Mesendoderm (in vitro differentiated cells): ENCODE measurements around the gene SLC35A4.
"Not testable (repeated sequence)": the region's sequence is repeated elsewhere in the genome, so short reads cannot be mapped to it uniquely, and the experiment has no call there.

Experiments used
- DNase-seq: peaks from one replicate; pipeline ENCODE4 v3.0.0; 2013
- H2AK5ac ChIP-seq: 2 replicates; pipeline ENCODE4 v1.6.1; 2013; ENCODE audit warnings: low read length, inconsistent platforms
- H2BK120ac ChIP-seq: 2 replicates; pipeline ENCODE4 v1.6.1; 2013; ENCODE audit warnings: low read depth, mild to moderate bottlenecking, low read length, moderate library complexity, mixed read lengths
- H2BK15ac ChIP-seq: replicated peaks from 2 replicates; pipeline ENCODE4 v1.6.1; 2013; ENCODE audit warnings: low read depth, mild to moderate bottlenecking, moderate library complexity
- H2BK5ac ChIP-seq: 2 replicates; pipeline ENCODE4 v1.6.1; 2013; ENCODE audit warnings: low read length, inconsistent platforms
- H3K18ac ChIP-seq: 2 replicates; pipeline ENCODE4 v1.6.1; 2013; ENCODE audit warnings: mild to moderate bottlenecking, low read length, mixed read lengths
- H3K23ac ChIP-seq: one replicate; pipeline ENCODE4 v1.6.1; 2013; ENCODE audit warnings: low read length
- H3K27ac ChIP-seq: 2 replicates; pipeline ENCODE4 v1.5.1; 2013; ENCODE audit warnings: low read depth, mild to moderate bottlenecking, inconsistent platforms, low read length, moderate library complexity
- H3K27me3 ChIP-seq: 2 replicates; pipeline ENCODE4 v1.6.1; 2013; ENCODE audit warnings: low read length, control low read depth, mild to moderate bottlenecking, inconsistent platforms; ENCODE audit not compliant: insufficient read depth, poor library complexity
- H3K36me3 ChIP-seq: 2 replicates; pipeline ENCODE4 v1.6.1; 2013; ENCODE audit warnings: low read length, inconsistent platforms; ENCODE audit not compliant: control insufficient read depth, insufficient read depth
- H3K4ac ChIP-seq: one replicate; pipeline ENCODE4 v1.6.1; 2013; ENCODE audit warnings: low read depth, mild to moderate bottlenecking, low read length, moderate library complexity
- H3K4me1 ChIP-seq: 2 replicates; pipeline ENCODE4 v1.6.1; 2013; ENCODE audit warnings: low read depth, low read length, inconsistent platforms; ENCODE audit not compliant: control insufficient read depth
- H3K4me2 ChIP-seq: 2 replicates; pipeline ENCODE4 v1.6.1; 2013; ENCODE audit warnings: low read length
- H3K4me3 ChIP-seq: 2 replicates; pipeline ENCODE4 v1.5.1; 2013; ENCODE audit warnings: mild to moderate bottlenecking, low read length
- H3K56ac ChIP-seq: one replicate; pipeline ENCODE4 v1.6.1; 2013; ENCODE audit warnings: low read length
- H3K79me1 ChIP-seq: 2 replicates; pipeline ENCODE4 v1.6.1; 2013; ENCODE audit warnings: low read length, inconsistent platforms
- H3K79me2 ChIP-seq: 2 replicates; pipeline ENCODE4 v1.6.1; 2013; ENCODE audit warnings: mild to moderate bottlenecking, low read length; ENCODE audit not compliant: control insufficient read depth, insufficient read depth
- H3K9ac ChIP-seq: 2 replicates; pipeline ENCODE4 v1.6.1; 2013; ENCODE audit warnings: low read length, inconsistent platforms
- H4K5ac ChIP-seq: one replicate; pipeline ENCODE4 v1.6.1; 2013; ENCODE audit warnings: low read length
- H4K8ac ChIP-seq: one replicate; pipeline ENCODE4 v1.6.1; 2013; ENCODE audit warnings: low read depth, mild to moderate bottlenecking, control low read depth, low read length, moderate library complexity
- WGBS: extraction: QIAGEN DNeasy Blood & Tissue Kit; methylation state at CpG from one replicate; pipeline ENCODE4 v1.1.7; 2013; ENCODE audit warnings: low lambda C conversion rate, missing lambda C conversion rate; ENCODE audit not compliant: insufficient coverage; ENCODE audit errors: extremely low coverage; 5-methylcytosine and 5-hydroxymethylcytosine counted together

The SLC35A4 gene

DNA sequence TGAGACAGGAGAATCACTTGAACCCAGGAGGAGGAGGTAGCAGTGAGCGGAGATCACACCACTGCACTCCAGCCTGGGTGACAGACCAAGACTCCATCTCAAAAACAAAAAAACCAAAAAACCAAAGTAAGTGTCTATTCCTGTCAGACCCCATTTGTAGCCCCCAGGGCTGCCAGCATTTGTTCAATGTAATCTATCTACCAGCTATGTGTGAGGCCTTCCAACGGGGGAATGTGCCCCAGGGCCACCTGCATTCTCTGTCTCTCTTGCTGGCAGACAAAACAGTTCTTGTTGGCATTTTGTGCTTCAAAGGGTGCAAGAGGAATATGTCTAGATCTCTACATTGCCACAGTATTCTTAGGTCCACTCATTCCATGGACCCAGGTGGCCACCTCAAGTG lies 34.2 kb downstream of the SLC35A4 start:
- H3K18ac ChIP-seq: no peak overlapping the region
- no peak overlapping the region for H2BK5ac ChIP-seq
- H2BK120ac ChIP-seq: no peak overlapping the region
- no peak for DNase-seq
- no peak overlapping the region for H3K56ac ChIP-seq
- no peaks in the 10 kb centered on the region for H3K27me3 ChIP-seq
- no peak overlapping the region for H2AK5ac ChIP-seq
- no peak overlapping the region for H4K8ac ChIP-seq
- H3K79me2 ChIP-seq: no peaks in the 10 kb centered on the region
- H3K27ac ChIP-seq: no peak overlapping the region
- no peak overlapping the region for H3K9ac ChIP-seq
- H3K4ac ChIP-seq: no peak overlapping the region
- no peak overlapping the region for H3K4me3 ChIP-seq
- H3K79me1 ChIP-seq: no peaks in the 10 kb centered on the region
- no peak overlapping the region for H4K5ac ChIP-seq
- WGBS: no CpG with 5 or more reads among the region's 2 CpGs
- no peaks in the 10 kb centered on the region for H3K4me1 ChIP-seq
- no peak overlapping the region for H3K4me2 ChIP-seq
- H3K23ac ChIP-seq: no peak overlapping the region
- H2BK15ac ChIP-seq: no peak overlapping the region
- no peaks in the 10 kb centered on the region for H3K36me3 ChIP-seq

DNA sequence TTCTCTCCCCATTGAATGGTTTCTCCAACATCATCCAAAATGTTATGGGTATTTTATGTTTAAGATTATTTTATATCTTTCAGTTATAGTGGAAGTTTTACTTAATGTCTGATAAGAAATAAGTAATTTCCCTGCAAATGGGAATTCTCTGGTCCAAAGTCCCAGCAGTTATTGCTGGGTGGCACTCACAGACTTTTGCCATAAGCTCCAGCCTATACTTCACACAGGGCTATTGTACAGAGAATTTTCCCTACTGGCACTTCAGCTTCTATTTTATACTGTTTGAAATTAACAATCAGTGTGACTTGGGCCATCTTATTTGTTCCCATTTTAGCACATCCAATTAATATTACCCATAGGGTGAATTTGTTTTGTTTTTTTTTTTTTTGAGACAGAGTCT lies 35.5 kb downstream of the SLC35A4 start:
- Histone ChIP-seq H3K56ac (no peak overlapping the region), H3K27me3 (no peaks in the 10 kb centered on the region), H3K4me1 (no peaks in the 10 kb centered on the region), H2BK5ac (no peak overlapping the region), H2AK5ac (no peak overlapping the region), H4K5ac (no peak overlapping the region), H3K27ac (no peak overlapping the region), H3K36me3 (no peaks in the 10 kb centered on the region), H3K4ac (no peak overlapping the region), H3K79me2 (no peaks in the 10 kb centered on the region), H3K23ac (no peak overlapping the region), H2BK120ac (no peak overlapping the region), H3K9ac (no peak overlapping the region), H2BK15ac (no peak overlapping the region), H4K8ac (no peak overlapping the region), H3K79me1 (no peaks in the 10 kb centered on the region), H3K4me3 (no peak overlapping the region), H3K4me2 (no peak overlapping the region), H3K18ac (no peak overlapping the region)
- no peak for DNase-seq

DNA sequence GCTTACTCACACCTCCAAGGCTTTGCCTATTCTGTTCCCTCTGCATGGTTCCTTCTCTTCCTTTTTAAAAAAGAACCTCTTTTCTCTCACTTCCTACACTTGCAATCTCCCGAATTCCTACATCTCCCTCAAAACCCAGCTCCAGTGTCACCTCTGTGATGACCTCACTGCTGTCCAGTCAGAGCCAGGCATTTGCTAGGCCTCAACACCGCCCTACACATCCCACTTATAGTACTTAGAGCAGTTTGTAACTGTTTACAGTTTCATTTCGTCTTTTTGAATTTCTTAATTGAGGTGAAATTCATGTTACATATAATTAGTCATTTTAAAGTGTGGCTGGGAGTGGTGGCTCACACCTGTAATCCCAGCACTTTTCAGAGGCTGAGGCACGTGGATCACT lies 37.5 kb downstream of the SLC35A4 start:
- Histone ChIP-seq H3K4me1 (no peaks in the 10 kb centered on the region), H3K18ac (no peak overlapping the region), H3K27me3 (no peaks in the 10 kb centered on the region), H2BK120ac (no peak overlapping the region), H4K5ac (no peak overlapping the region), H3K27ac (no peak overlapping the region), H3K4me3 (no peak overlapping the region), H3K4me2 (no peak overlapping the region), H3K79me1 (no peaks in the 10 kb centered on the region), H3K23ac (no peak overlapping the region), H3K9ac (no peak overlapping the region), H2BK15ac (no peak overlapping the region), H3K36me3 (no peaks in the 10 kb centered on the region), H4K8ac (no peak overlapping the region), H2BK5ac (no peak overlapping the region), H3K79me2 (no peaks in the 10 kb centered on the region), H2AK5ac (no peak overlapping the region), H3K4ac (no peak overlapping the region), H3K56ac (no peak overlapping the region)
- no CpG with 5 or more reads among the region's 4 CpGs for WGBS
- DNase-seq: no peak

DNA sequence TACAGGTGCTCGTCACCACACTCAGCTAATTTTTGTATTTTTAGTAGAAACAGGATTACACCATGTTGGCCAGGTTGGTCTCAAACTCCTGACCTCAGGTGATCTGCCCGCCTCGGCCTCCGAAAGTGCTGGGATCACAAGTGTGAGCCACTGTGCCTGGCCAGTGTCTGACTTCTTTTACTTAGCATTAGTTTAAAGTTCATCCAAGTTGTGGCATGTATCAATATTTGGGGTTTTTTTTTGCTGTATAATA lies 38.7 kb downstream of the SLC35A4 start:
- not testable (repeated sequence) for H3K79me2 ChIP-seq, H3K23ac ChIP-seq, H2AK5ac ChIP-seq, H3K56ac ChIP-seq, H3K79me1 ChIP-seq, H4K5ac ChIP-seq, H3K9ac ChIP-seq, H3K4ac ChIP-seq, H2BK5ac ChIP-seq, H2BK120ac ChIP-seq, H3K27me3 ChIP-seq, H3K4me2 ChIP-seq, H3K18ac ChIP-seq, H2BK15ac ChIP-seq, H3K4me1 ChIP-seq, H3K4me3 ChIP-seq, H3K27ac ChIP-seq, H3K36me3 ChIP-seq, H4K8ac ChIP-seq, DNase-seq
- WGBS: no CpG with 5 or more reads among the region's 4 CpGs

DNA sequence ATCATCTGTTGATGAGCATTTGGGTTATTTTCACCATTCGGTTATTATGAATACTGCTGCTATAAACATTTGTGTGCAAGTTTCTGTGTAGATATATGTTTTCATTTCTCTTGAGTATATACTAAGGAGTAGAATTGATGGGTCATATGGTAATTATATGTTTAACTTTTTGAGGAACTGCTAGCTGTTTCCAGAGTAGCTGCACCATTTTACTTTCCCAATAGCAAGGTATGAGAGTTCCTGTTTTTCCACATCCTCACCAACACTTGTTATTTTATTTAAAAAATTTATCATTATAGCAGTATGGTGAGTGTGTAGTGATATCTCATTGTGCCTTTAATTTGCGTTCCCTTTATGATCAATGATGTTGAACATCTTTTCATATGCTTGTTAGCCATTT lies 39.1 kb downstream of the SLC35A4 start:
- no peak overlapping the region for H3K56ac ChIP-seq
- H4K8ac ChIP-seq: no peak overlapping the region
- no peak overlapping the region for H2BK5ac ChIP-seq
- H3K4ac ChIP-seq: no peak overlapping the region
- no peaks in the 10 kb centered on the region for H3K4me1 ChIP-seq
- H2BK120ac ChIP-seq: no peak overlapping the region
- H3K36me3 ChIP-seq: no peaks in the 10 kb centered on the region
- DNase-seq: no peak
- H2AK5ac ChIP-seq: no peak overlapping the region
- no peaks in the 10 kb centered on the region for H3K79me2 ChIP-seq
- no peak overlapping the region for H4K5ac ChIP-seq
- H3K4me2 ChIP-seq: no peak overlapping the region
- H3K27ac ChIP-seq: no peak overlapping the region
- H2BK15ac ChIP-seq: no peak overlapping the region
- no peak overlapping the region for H3K4me3 ChIP-seq
- no CpG with 5 or more reads among the region's 2 CpGs for WGBS
- H3K23ac ChIP-seq: no peak overlapping the region
- H3K18ac ChIP-seq: no peak overlapping the region
- no peaks in the 10 kb centered on the region for H3K79me1 ChIP-seq
- no peak overlapping the region for H3K9ac ChIP-seq
- no peaks in the 10 kb centered on the region for H3K27me3 ChIP-seq

DNA sequence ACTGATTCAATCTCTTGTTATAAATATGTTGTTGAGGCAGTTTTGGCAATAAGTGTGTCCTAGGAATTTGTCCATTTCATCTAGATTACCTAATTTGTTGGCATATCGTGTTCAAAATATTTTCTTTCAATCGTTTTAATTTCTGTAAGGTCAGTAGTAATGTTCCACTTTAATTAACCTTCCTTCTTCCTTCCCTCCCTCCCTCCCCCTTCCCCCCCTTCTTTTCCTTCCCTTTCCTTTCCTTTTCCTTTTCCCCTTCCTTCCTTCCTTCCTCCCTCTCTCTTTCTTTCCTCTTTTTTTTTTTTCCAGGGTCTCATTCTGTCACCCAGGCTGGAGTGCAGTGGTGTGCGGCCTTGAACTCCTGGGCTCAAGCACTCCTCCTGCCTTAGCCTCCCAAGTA lies 41.3 kb downstream of the SLC35A4 start:
- Histone ChIP-seq H4K5ac (no peak overlapping the region), H3K4ac (no peak overlapping the region), H3K4me3 (no peak overlapping the region), H2BK120ac (no peak overlapping the region), H3K27me3 (no peaks in the 10 kb centered on the region), H3K79me1 (no peaks in the 10 kb centered on the region), H3K4me1 (no peaks in the 10 kb centered on the region), H3K56ac (no peak overlapping the region), H2BK5ac (no peak overlapping the region), H2AK5ac (no peak overlapping the region), H4K8ac (no peak overlapping the region), H3K4me2 (no peak overlapping the region), H3K9ac (no peak overlapping the region), H3K27ac (no peak overlapping the region), H2BK15ac (no peak overlapping the region), H3K18ac (no peak overlapping the region), H3K79me2 (no peaks in the 10 kb centered on the region), H3K36me3 (no peaks in the 10 kb centered on the region), H3K23ac (no peak overlapping the region)
- no CpG with 5 or more reads among the region's 3 CpGs for WGBS
- DNase-seq: no peak
